PC-9 (cell line): ENCODE results near the gene SRGAP3. TPM values are rescaled to one million over a fixed set of nuclear protein-coding genes. Genes with fewer than 3 reads are reported as not detected.

Experiments
- BruUV-seq: library from RNA; stranded (reverse); fragments of 400-500 nt; replicated peaks from 2 replicates; lab custom pipeline; 2021; lab: Mats Ljungman, UMichigan
- CTCF ChIA-PET: fragments of 300-600 bp; sonication (Branson Sonifier 250); formaldehyde crosslinking; loops from one replicate; lab custom pipeline; 2022; ENCODE audit warnings: antibody characterized with exemption; lab: Charles Lee
- POLR2A ChIA-PET: fragments of 300-600 bp; sonication (Branson Sonifier 250); formaldehyde crosslinking; loops from one replicate; lab custom pipeline; 2022; ENCODE audit warnings: antibody characterized with exemption; ENCODE audit not compliant: unreplicated experiment; lab: Charles Lee
- DNase-seq, 2 experiments: peaks; one replicate each; pipeline versions ENCODE4 v3.0.0 to v3.0.0-alpha.2; 2015 to 2022; ENCODE audit warnings: mixed read lengths in 1 of 2
- H2AFZ ChIP-seq: fragments of 200-600 bp; sonication (generic); 2 replicates; pipeline ENCODE4 v1.8.1; 2017; ENCODE audit warnings: antibody characterized with exemption
- H3F3A ChIP-seq: fragments of 200-600 bp; sonication (generic); 2 replicates; pipeline ENCODE4 v1.8.1; 2017; ENCODE audit warnings: antibody characterized with exemption, mild to moderate bottlenecking, low read depth; ENCODE audit not compliant: insufficient read depth
- H3K27ac ChIP-seq: fragments of 200-600 bp; sonication (generic); 2 replicates; pipeline ENCODE4 v1.6.1; 2016; ENCODE audit warnings: mixed run types
- H3K27me3 ChIP-seq: fragments of 200-600 bp; sonication (generic); 2 replicates; pipeline ENCODE4 v1.6.1; 2016; ENCODE audit warnings: low read depth, mixed run types; ENCODE audit not compliant: insufficient read depth
- H3K36me3 ChIP-seq: fragments of 200-600 bp; sonication (generic); 2 replicates; pipeline ENCODE4 v1.6.1; 2016; ENCODE audit warnings: low read depth, mixed run types
- H3K4me1 ChIP-seq: fragments of 200-600 bp; sonication (generic); replicated peaks from 2 replicates; pipeline ENCODE4 v1.6.1; 2016; ENCODE audit warnings: mixed run types; ENCODE audit not compliant: insufficient read depth
- H3K4me2 ChIP-seq: fragments of 200-600 bp; sonication (generic); 2 replicates; pipeline ENCODE4 v1.6.1; 2017; ENCODE audit warnings: mixed run types
- H3K4me3 ChIP-seq: fragments of 200-600 bp; sonication (generic); 2 replicates; pipeline ENCODE4 v1.6.1; 2016; ENCODE audit warnings: mixed run types
- H3K79me2 ChIP-seq: fragments of 200-600 bp; sonication (generic); 2 replicates; pipeline ENCODE4 v1.6.1; 2017; ENCODE audit warnings: low read depth, mixed run types
- H3K9me2 ChIP-seq: fragments of 200-600 bp; sonication (generic); 2 replicates; pipeline ENCODE4 v1.8.1; 2017; ENCODE audit warnings: mild to moderate bottlenecking; ENCODE audit not compliant: insufficient read depth
- H3K9me3 ChIP-seq: fragments of 200-600 bp; sonication (generic); 2 replicates; pipeline ENCODE4 v1.8.1; 2016; ENCODE audit warnings: low read depth; ENCODE audit not compliant: insufficient read depth
- H4K20me1 ChIP-seq: fragments of 200-600 bp; sonication (generic); 2 replicates; pipeline ENCODE4 v1.8.1; 2017; ENCODE audit not compliant: insufficient read depth
- EZH2 ChIP-seq: fragments of 200-600 bp; sonication (generic); IDR thresholded peaks from 2 replicates; pipeline ENCODE4 v1.8.0; 2017; ENCODE audit warnings: antibody characterized with exemption, low read depth
- intact Hi-C: fragments of 100-400 bp; cut with micrococcal nuclease; formaldehyde crosslinking; loops from one replicate; pipeline ENCODE4 v1.10.0; 2022; ENCODE audit not compliant: unreplicated experiment
- total RNA-seq: library from RNA; stranded (reverse); gene quantifications from 2 replicates; pipeline ENCODE4 v1.2.3, GENCODE V29; 2021
- TF ChIP-seq, protein P1 (sequence below): fragments of 200-600 bp; sonication (generic); conservative IDR thresholded peaks from 2 replicates; pipeline ENCODE4 v1.6.1; 2017; ENCODE audit warnings: mixed run types, antibody characterized with exemption, mild to moderate bottlenecking, moderate library complexity

Gene SRGAP3
- total RNA-seq, 1 experiment from 2014 or later = 17.5 TPM

DNA sequence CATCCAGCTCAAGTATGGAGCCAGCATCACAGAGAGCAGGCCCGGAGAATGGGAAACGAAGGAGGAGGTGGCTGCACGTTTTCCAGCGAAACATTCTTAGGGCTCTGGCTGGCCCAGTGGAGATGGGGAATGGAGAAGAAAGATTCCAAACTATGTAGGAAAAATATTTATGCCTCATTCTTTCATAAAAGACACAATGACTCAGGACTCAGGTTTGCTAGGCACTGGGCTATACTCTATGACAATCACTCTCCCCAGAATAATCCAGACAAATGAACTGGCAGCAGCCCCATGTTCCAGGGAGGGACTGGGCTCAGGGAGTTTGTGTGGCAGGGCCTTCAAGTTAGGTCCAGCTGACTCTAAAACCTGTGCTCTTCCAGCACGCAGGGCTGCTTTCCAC lies 175.4 kb downstream of the SRGAP3 start:
- intact Hi-C loops = no loop called here
- BruUV-seq = no TSS peak
- CTCF ChIA-PET = no interaction called here

DNA sequence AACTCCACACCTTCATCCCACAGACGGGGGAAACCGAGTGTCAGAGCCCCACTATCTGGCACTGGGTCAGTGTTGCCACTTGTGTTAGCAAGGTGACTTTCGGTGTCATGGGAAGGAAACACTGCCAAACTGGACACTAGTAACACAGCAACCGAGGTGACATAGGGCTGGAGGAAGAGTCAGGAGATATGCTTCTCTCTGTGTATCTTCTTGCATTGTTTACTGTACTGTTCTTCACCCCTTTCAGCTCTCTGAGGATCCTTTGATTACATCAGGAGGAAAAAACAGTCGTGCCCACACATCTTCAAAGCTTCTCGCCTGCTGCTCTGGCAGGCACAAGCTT lies 176.8 kb downstream of the SRGAP3 start:
- Histone ChIP-seq H2AFZ (no peak overlapping the region), H4K20me1 (no peaks in the 10 kb centered on the region), H3K4me2 (no peak overlapping the region), H3K36me3 (no peaks in the 10 kb centered on the region), H3K9me2 (no peaks in the 10 kb centered on the region), H3K27ac (no peak overlapping the region), H3K4me1 (no peaks in the 10 kb centered on the region), H3K9me3 (no peaks in the 10 kb centered on the region), H3K4me3 (no peak overlapping the region), H3K27me3 (no peaks in the 10 kb centered on the region), H3K79me2 (no peaks in the 10 kb centered on the region), H3F3A (no peaks in the 10 kb centered on the region)
- ChIA-PET CTCF (no interaction called here), POLR2A (no interaction called here)
- no TSS peak for BruUV-seq
- intact Hi-C loops = no loop called here
- no peak for DNase-seq
- TF ChIP-seq, protein P1, sequence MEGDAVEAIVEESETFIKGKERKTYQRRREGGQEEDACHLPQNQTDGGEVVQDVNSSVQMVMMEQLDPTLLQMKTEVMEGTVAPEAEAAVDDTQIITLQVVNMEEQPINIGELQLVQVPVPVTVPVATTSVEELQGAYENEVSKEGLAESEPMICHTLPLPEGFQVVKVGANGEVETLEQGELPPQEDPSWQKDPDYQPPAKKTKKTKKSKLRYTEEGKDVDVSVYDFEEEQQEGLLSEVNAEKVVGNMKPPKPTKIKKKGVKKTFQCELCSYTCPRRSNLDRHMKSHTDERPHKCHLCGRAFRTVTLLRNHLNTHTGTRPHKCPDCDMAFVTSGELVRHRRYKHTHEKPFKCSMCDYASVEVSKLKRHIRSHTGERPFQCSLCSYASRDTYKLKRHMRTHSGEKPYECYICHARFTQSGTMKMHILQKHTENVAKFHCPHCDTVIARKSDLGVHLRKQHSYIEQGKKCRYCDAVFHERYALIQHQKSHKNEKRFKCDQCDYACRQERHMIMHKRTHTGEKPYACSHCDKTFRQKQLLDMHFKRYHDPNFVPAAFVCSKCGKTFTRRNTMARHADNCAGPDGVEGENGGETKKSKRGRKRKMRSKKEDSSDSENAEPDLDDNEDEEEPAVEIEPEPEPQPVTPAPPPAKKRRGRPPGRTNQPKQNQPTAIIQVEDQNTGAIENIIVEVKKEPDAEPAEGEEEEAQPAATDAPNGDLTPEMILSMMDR = no peak
- TF ChIP-seq EZH2 = no peak

More for the DNA sequence above, 175.4 kb downstream of the SRGAP3 start:
- Histone ChIP-seq H4K20me1 (no peaks in the 10 kb centered on the region), H2AFZ (no peak overlapping the region), H3F3A (no peaks in the 10 kb centered on the region), H3K4me3 (no peak overlapping the region), H3K9me2 (no peaks in the 10 kb centered on the region), H3K4me1 (no peaks in the 10 kb centered on the region), H3K27me3 (no peaks in the 10 kb centered on the region), H3K79me2 (no peaks in the 10 kb centered on the region), H3K9me3 (no peaks in the 10 kb centered on the region), H3K36me3 (no peaks in the 10 kb centered on the region), H3K27ac (no peak overlapping the region), H3K4me2 (no peak overlapping the region)
- TF ChIP-seq, protein P1 = no peak
- no peak for TF ChIP-seq EZH2
- POLR2A ChIA-PET = no interaction called here
- no peak for DNase-seq

DNA sequence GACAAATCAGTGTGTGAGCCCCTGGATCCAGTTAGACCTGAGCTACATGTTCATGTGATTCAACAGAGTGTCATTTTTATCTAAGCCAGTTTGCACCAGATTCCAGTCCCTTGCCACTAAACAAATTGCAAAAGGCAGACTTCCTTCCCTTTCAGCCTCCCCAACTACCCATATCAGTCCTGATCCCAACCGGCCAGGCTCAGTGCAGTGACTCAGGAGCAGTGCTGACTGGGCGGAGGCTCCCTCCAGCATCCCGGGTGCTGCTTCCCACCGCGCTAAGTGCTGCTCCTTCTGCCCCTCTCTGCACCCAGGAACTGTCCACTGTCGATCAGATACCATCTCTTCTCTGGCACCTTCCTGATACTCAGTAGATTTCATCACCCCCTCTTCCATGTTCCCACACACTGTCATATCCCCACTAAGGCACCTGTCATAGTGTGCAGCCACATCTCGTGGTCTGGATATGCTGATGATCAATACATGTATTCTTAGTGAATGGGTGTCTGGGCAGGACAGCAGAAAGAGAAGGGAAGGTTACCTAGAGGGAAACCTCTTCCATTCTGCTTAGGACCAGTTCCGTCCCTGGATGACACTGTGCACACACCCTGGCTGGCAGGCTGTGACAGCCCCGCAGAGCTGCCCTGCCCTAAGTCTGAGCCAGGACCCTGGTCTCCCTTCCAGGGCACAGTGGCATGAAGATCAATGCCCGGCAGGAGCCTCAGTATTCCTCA lies 177.3 kb downstream of the SRGAP3 start:
- H3K27me3 ChIP-seq = no peaks in the 10 kb centered on the region
- CTCF ChIA-PET = interaction anchor here (0.6 kb wide), 1 partner anchor 66 kb away, joined by 3 read pairs; no protein-coding TSS in a partner anchor
- TF ChIP-seq, protein P1 = no peak
- no peak for TF ChIP-seq EZH2

More for the DNA sequence above, 177.3 kb downstream of the SRGAP3 start:
- no peaks in the 10 kb centered on the region for H3K4me1 ChIP-seq
- H3K79me2 ChIP-seq = no peaks in the 10 kb centered on the region
- no peak overlapping the region for H3K4me3 ChIP-seq
- intact Hi-C loops = no loop called here
- no peaks in the 10 kb centered on the region for H4K20me1 ChIP-seq
- H3K4me2 ChIP-seq = no peak overlapping the region
- no peaks in the 10 kb centered on the region for H3F3A ChIP-seq
- H3K9me3 ChIP-seq = no peaks in the 10 kb centered on the region
- no peak overlapping the region for H3K27ac ChIP-seq
- H2AFZ ChIP-seq = no peak overlapping the region
- no peak for DNase-seq
- BruUV-seq = no TSS peak
- POLR2A ChIA-PET = no interaction called here
- no peaks in the 10 kb centered on the region for H3K9me2 ChIP-seq
- H3K36me3 ChIP-seq = no peaks in the 10 kb centered on the region
